Cerebellar cortex (tissue), 1 donor: ENCODE results near the gene ASCC2.
"Not testable (repeated sequence)": the region's sequence is repeated elsewhere in the genome, so short reads cannot be mapped to it uniquely, and the experiment has no call there.

ENCODE experiments used
- DNase-seq: peaks from one replicate; pipeline ENCODE4 v3.0.0-alpha.2; 2015; ENCODE audit warnings: low spot score

The ASCC2 gene, protein sequence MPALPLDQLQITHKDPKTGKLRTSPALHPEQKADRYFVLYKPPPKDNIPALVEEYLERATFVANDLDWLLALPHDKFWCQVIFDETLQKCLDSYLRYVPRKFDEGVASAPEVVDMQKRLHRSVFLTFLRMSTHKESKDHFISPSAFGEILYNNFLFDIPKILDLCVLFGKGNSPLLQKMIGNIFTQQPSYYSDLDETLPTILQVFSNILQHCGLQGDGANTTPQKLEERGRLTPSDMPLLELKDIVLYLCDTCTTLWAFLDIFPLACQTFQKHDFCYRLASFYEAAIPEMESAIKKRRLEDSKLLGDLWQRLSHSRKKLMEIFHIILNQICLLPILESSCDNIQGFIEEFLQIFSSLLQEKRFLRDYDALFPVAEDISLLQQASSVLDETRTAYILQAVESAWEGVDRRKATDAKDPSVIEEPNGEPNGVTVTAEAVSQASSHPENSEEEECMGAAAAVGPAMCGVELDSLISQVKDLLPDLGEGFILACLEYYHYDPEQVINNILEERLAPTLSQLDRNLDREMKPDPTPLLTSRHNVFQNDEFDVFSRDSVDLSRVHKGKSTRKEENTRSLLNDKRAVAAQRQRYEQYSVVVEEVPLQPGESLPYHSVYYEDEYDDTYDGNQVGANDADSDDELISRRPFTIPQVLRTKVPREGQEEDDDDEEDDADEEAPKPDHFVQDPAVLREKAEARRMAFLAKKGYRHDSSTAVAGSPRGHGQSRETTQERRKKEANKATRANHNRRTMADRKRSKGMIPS

GRCh38 chr22:29837741-29838598, at the start of gene ASCC2:
Gene ASCC2, minus strand, starts transcription at chr22:29838274. Its CDS starts 5,949 bp downstream, at chr22:29832325.
- DNase-seq = peak; percentile 99

DNA sequence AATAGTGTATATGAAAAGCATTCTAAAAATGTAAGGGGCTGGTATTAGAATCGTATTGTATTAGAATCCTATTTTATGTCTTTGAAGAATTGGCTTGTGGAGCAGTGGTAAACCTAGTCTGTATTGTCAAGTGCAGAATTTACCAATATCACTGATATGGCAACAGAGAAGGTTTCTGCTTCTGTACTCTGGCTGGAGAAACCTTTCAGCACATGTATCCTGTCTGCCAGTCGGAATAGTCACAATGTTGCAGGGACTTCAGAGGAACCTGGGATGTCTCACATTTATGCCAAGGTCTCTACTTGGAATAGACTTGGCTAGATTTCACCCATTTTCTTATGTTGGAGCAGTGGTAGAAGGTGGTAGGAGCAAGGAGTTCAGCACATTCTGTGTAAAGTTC, 49.3 kb upstream of the ASCC2 start:
- peak; percentile 24 for DNase-seq

DNA sequence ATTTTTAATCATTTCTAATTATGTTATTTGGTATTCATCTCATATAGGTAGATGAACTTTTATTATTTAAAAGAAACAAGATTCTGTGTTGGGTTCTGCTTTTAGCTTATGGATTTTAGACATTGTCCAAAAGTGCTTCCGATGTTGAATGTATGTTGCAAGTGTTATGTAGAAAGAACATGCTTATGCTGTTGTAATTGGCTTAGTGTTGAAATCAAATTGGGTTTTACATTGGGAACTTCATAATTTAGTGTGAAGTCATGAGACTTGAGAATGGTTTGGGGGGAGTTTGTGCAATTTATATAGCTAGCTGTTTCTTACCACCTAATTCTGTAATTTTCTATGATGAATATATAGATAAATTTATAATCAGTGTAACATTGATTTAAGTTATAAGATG, 48.5 kb upstream of the ASCC2 start:
- DNase-seq = no peak

- no peak for DNase-seq
These were observed 47.5 kb upstream of the ASCC2 start for GRCh38 chr22:29885610-29886009.

DNA sequence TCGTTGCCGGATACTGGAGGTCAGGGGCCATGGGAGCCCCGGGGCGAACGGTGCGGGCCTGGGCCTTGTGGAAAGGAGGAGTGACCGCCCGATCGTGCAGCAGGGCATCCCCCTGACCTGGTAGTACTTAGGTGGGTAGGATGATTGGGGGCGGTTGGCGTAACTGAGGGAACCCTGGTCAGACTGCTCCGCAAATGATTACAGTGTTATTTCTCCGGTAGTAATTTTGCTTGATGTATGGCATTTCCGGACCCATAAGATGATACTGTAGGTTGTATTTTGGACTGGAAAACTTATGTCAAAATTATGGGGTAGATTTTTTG, 45.7 kb upstream of the ASCC2 start:
- peak; percentile 16 for DNase-seq

GRCh38 chr22:29883045-29883774, 45.1 kb upstream of the ASCC2 start, which contains the start of gene MTMR3:
Gene MTMR3, plus strand, starts transcription at chr22:29883174. Its CDS starts 87,886 bp downstream, at chr22:29971060.
- peak; percentile 88 for DNase-seq

GRCh38 chr22:29882716-29883044, 44.6 kb upstream of the ASCC2 start:
- DNase-seq = no peak

- DNase-seq = no peak
These were observed 41.7 kb upstream of the ASCC2 start for GRCh38 chr22:29879753-29880152.

- no peak for DNase-seq
These were observed 39.5 kb upstream of the ASCC2 start for GRCh38 chr22:29877620-29878019.

DNA sequence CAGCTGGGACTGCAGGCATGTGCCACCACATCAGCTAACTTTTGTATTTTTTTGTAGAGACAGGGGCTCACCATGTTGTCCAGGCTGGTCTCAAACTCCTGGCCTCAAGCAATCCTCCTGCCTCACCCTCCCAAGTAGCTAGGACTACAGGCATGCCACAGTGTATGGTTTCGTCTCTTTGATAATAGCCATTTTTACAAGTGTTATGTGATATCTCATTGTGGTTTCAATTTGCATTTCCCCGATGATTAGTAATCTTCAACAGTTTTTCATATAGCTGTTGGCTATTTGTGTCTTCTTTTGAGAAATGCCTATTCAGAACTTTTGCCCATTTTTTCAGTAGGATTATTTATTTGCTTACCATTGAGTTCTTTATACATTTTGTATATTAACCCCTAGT, 35.9 kb upstream of the ASCC2 start:
- DNase-seq = no peak

GRCh38 chr22:29872989-29873388, 34.9 kb upstream of the ASCC2 start:
- no peak for DNase-seq

DNA sequence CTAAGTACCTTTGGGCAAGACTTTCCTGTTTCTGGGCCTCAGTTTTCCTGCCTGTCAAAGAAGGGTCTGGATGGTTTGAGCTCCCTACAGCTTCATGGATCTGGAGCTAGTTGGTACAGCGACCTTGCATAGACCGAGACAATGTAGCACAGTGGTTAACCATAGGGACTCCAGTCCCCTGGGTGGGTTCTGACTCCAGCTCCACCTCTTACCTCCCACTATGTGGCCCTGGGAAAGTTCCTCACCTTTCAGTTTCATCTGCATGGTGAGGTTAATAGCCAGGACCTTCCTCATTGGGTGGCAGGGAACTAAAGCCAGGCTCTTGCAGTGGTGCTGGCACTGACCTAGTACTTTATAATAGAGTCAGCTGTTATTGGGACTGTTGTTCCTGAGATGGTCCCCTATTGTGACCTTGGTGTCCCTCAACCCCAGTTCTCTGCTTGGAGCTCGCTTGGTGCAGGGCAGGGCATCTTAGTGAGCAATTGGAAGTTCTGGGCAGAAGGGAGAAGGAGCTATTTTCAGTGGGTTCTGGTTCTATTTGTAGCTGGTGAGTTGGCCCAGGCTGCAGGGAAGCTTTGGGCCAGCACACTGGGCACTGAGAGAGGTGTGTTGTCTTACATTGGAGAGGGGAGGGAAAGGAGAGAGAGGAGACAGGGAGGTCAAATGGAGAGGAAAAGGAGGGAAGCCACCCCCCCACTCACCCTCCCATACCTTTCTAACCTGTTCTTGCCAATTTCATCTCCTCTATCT, 34.2 kb upstream of the ASCC2 start:
- peak; percentile 75 for DNase-seq

DNA sequence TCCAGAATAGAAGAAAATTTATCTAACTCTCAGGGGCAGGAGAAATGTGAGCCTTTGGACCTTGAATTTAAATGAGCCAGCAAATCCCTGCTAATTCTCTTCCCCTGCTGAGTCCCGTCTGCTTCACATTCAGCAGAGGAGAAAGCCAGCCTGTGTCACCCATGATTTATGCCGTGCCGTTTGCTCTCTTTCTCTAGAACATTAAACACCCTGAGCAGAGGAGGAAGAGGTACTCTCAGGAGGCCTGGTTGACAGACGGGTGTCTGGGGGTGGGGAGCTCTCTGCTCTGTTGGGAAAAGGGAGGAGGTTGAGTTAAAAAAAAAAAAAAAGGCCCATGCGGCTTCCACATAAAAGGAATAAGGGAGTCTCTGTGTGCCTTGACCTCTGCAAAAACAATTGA, 33.6 kb upstream of the ASCC2 start:
- DNase-seq = peak; percentile 87

DNA sequence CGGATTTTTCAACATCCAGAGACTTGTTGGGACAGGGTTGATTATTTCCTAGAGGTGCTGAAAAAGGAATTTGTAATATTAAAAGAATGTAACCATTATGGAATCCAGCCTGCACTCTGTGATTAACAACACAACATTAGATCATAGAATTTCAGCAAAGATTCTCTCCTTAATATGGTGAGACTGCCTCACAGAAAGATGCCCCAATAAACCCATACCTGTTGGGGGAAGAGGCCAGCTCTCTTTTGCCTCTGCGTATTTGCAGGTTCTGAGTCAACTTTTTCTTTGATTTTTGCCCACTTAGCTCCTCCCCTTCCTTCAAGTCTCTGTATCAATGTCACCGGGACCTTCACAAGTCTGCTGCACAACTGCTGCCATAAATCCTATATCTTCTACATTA, 32.5 kb upstream of the ASCC2 start:
- DNase-seq = no peak

DNA sequence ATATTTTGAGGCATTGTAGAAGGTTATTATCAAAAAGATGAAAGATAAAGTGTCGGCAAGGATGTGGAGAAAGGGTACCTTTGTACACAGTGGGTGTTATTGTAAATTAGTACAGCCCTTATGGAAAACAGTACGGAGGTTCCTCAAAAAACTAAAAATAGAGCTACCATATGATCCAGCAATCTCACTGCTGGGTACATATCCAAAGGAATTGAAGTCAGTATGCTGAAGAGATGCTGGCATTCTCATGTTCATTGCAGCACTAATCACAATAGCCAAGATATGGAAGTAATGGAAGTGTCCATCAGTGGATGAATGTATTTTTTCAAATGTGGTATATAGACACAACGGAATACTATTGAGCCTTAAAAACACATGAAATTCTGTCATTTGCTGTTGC, 29.8 kb upstream of the ASCC2 start:
- DNase-seq = no peak

GRCh38 chr22:29867260-29867659, 29.2 kb upstream of the ASCC2 start:
- DNase-seq = no peak

DNA sequence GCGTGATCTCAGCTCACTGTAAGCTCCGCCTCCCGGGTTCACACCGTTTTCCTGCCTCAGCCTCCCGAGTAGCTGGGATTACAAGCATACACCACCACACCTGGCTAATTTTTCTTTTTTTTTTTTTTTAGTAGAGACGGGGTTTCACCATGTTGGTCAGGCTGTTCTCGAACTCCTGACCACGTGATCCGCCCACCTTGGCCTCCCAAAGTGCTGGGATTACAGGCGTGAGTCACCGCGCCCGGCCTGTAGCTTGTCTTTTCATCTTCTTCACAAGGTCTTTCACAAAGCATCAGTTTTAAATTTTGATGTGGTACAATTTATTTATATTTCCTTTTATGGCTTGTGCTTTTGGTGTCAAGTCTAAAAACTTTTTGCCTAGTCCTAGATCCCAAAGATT, 27.5 kb upstream of the ASCC2 start:
- DNase-seq = not testable (repeated sequence)

DNA sequence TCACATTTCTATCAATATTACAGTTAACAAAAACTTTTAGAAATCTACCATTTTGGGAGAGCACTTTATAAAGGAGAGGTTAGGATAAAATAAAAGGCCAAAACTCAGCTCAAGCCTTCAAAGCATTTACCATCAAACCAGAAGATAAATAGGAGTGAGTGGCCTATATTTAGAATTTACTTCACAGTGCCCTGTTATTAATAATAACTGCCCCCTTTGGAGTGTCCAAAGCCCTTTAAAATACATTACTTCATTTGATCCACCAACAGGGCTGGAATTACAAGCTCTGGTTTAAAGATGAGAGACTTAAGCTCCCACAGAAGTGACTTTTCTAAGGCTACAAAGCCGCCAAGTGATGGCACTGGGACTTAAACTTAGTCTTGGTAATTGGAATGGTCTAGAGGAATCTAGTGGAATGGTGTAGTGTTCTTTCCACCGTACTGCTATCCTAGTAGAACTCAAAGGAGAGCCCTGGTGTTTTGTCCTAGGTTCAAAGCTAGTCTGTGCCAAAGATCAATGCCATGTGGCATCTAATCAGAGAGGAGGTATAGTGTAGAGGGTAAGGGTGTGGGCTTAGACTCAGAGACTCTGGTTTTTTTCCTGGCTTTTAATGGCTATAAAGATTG, 23.7 kb upstream of the ASCC2 start:
- DNase-seq = no peak

- DNase-seq = no peak
These were observed 22.1 kb upstream of the ASCC2 start for GRCh38 chr22:29860006-29860766.

DNA sequence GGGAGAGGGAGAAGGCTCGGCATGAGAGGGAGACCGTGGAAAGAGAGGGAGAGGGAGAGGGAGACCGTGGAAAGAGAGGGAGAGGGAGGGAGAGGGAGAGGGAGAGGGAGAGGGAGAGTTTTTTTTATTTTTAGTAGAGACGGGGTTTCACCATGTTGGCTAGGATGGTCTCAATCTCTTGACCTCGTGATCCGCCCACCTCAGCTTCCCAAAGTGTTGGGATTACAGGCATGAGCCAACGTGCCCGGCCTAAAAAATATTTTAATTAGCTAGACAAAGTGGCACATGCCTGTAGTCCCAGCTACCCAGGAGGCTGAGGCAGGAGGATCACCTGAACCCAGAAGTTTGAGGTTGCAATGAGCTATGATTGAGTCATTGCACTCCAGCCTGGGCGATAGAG, 21.0 kb upstream of the ASCC2 start:
- DNase-seq = not testable (repeated sequence)
